Esophagus (tissue), 2 donors: ENCODE data around the gene EMCN. TPM values are rescaled to one million over a fixed set of nuclear protein-coding genes. Genes with fewer than 3 reads are reported as not detected.

Source experiments
- H3K27ac ChIP-seq, 2 donors: one replicate each; pipeline ENCODE4 v1.5.1; 2013; ENCODE audit warnings: low read depth in 2 of 2, mild to moderate bottlenecking in 2 of 2, inconsistent platforms in 1 of 2, low read length in 1 of 2, moderate library complexity in 1 of 2
- H3K27me3 ChIP-seq, 2 donors: one replicate each; pipeline ENCODE4 v1.6.1; 2013; ENCODE audit warnings: low read length in 2 of 2, control low read depth in 1 of 2, mild to moderate bottlenecking in 1 of 2; ENCODE audit not compliant: insufficient read depth in 2 of 2, control insufficient read depth in 1 of 2
- H3K36me3 ChIP-seq, 2 donors: one replicate each; pipeline ENCODE4 v1.6.1; 2013; ENCODE audit warnings: low read length in 1 of 2; ENCODE audit not compliant: control insufficient read depth in 2 of 2, insufficient read depth in 2 of 2
- H3K4me1 ChIP-seq, 2 donors: one replicate each; pipeline ENCODE4 v1.6.1; 2013; ENCODE audit warnings: low read length in 1 of 2; ENCODE audit not compliant: control insufficient read depth in 2 of 2, insufficient read depth in 2 of 2
- H3K4me3 ChIP-seq, 2 donors: one replicate each; pipeline ENCODE4 v1.5.1; 2013; ENCODE audit warnings: low read length in 2 of 2, mild to moderate bottlenecking in 2 of 2, low read depth in 1 of 2, moderate library complexity in 1 of 2
- H3K9me3 ChIP-seq, 2 donors: one replicate each; pipeline ENCODE4 v1.6.1; 2013; ENCODE audit warnings: mild to moderate bottlenecking in 2 of 2, low read depth in 1 of 2, low read length in 1 of 2, moderate library complexity in 1 of 2; ENCODE audit not compliant: control insufficient read depth in 2 of 2, insufficient read depth in 1 of 2
- WGBS, 2 donors: extraction: QIAGEN DNeasy Blood & Tissue Kit; methylation state at CpG; one replicate each; pipeline ENCODE4 v1.1.7; 2013; 5-methylcytosine and 5-hydroxymethylcytosine counted together
- polyA plus RNA-seq, 2 donors: library from polyadenylated mRNA; stranded (reverse); fragments of 200-250 nt; gene quantifications; one replicate each; pipeline ENCODE4 v1.2.3, GENCODE V29; 2013
- donor health status: healthy with polysubstance abuse.
- donor health status: Bipolar disorder and iron deficiency.

EMCN gene
- polyA plus RNA-seq, 2 donors = 2.1 to 3.3 TPM

DNA sequence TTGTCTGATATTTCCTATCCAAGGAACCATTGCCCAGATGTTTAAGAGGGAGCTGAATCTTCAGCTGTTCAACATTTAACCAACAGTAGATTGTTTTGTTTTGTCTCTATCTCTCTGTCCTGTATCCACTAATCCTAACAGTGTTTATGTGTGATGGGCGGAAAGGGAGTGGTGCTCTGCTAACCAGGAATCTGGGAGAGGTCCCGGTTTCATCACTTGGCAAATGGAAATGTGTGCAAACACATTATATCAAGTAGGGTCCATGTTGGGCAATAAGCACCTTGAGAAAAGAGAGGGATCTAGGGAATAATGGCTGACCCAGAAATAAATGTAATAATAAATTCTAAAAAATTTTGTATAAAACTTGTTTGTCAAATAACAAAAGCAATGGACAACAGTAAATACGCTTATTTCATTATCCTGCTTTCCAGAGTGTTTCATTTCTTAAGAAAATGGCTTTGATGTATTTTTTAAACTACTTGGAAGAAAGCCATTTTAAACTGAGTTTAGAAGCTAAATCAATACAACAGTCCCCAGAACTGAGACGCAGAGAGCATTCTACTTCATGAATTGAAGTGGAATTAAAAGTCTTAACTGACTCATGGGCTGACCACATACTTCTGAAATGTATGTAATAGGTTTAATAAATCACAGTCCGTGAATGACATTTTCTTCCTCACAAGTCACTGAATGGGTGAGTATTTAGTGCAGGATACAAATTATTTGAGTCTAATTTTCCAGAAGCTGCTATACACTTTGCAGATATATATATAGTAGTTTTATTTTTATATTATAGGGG lies 55.8 kb downstream of the EMCN start:
- WGBS, 2 donors = 63 to 67% methylated on average over 5 of the region's 5 CpGs
- H3K36me3 ChIP-seq = no peaks in the 10 kb centered on the region
- H3K9me3 ChIP-seq = no peaks in the 10 kb centered on the region
- no peaks in the 10 kb centered on the region for H3K27me3 ChIP-seq
- no peak overlapping the region for H3K27ac ChIP-seq
- H3K4me1 ChIP-seq = no peaks in the 10 kb centered on the region
- no peak overlapping the region for H3K4me3 ChIP-seq

DNA sequence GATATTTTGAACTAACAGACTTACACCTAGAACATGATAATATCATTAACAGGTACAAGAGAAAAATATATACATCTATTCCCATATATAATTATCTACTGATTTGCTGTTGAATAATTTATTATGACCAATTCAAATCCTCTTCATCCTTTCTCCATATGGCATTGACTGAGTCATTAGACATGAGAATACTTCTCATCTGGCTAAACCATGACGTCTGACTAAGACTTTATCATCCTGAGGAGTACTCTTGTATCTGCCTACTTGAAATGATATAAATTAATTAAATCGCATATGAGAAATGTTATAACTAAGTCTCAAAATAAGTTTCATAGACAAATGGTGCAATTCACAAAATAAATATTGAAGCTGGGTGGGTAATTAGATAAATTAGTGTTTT lies 67.4 kb downstream of the EMCN start:
- 77 to 81% methylated on average over 2 of the region's 2 CpGs for WGBS, 2 donors
- Histone ChIP-seq H3K9me3 (no peaks in the 10 kb centered on the region), H3K4me1 (no peaks in the 10 kb centered on the region), H3K36me3 (no peaks in the 10 kb centered on the region), H3K27me3 (no peaks in the 10 kb centered on the region), H3K4me3 (no peak overlapping the region), H3K27ac (no peak overlapping the region)

- WGBS, 2 donors = 80 to 85% methylated on average over 1 of the region's 1 CpG
- Histone ChIP-seq H3K27ac (no peak overlapping the region), H3K27me3 (no peaks in the 10 kb centered on the region), H3K4me1 (no peaks in the 10 kb centered on the region), H3K36me3 (no peaks in the 10 kb centered on the region), H3K9me3 (no peaks in the 10 kb centered on the region), H3K4me3 (no peak overlapping the region)
These were observed 86.4 kb downstream of the EMCN start for GRCh38 chr4:100431416-100431815.

GRCh38 chr4:100430451-100430850 lies 87.4 kb downstream of the EMCN start:
- no peaks in the 10 kb centered on the region for H3K4me1 ChIP-seq
- H3K27me3 ChIP-seq = no peaks in the 10 kb centered on the region
- no peaks in the 10 kb centered on the region for H3K36me3 ChIP-seq
- H3K27ac ChIP-seq = no peak overlapping the region
- no peaks in the 10 kb centered on the region for H3K9me3 ChIP-seq
- 70 to 76% methylated on average over 5 of the region's 5 CpGs for WGBS, 2 donors
- no peak overlapping the region for H3K4me3 ChIP-seq

DNA sequence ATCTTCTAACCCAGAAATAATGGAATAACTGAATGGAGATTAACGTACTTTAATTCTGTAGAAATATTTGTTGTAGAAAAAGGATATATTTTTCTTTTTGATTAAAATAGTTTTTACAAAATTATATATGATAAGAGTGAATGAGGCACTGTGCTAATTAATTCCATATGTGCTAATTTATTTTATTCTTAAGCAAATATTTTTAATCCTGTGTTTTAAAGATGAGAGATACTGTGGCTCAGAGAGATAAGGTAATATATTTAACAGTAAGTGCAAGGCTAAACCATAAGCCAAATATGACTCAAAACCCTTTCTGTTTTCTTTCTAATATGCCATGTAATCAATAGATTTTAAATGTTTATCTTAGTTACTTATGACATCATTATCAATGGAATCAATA lies 88.2 kb downstream of the EMCN start:
- 94% methylated on average over 1 of the region's 1 CpG for WGBS, 2 donors
- no peak overlapping the region for H3K4me3 ChIP-seq
- no peaks in the 10 kb centered on the region for H3K9me3 ChIP-seq

DNA sequence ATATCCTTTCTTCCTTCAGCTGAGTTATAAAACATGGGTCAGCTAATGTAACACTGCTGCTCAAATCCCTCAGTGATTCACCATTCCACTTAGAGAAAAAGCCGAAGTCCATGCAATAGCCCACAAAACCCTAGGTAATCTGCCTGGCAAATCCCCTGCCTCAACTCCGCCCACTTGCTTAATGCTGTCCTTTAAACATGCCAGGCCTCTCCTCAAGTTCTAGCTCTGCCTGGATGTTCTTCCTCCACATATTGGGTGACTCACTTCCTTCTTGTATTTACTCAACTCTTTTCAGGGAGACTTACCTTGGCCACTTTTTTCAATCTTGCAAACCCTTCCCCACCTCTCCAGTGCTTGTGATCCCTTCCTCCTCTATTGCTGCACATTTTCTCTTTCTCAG lies 89.8 kb downstream of the EMCN start:
- Histone ChIP-seq H3K36me3 (no peaks in the 10 kb centered on the region), H3K27ac (no peak overlapping the region), H3K27me3 (no peaks in the 10 kb centered on the region), H3K4me1 (no peaks in the 10 kb centered on the region), H3K9me3 (no peaks in the 10 kb centered on the region), H3K4me3 (no peak overlapping the region)
- 65 to 87% methylated on average over 2 of the region's 2 CpGs for WGBS, 2 donors

More for the DNA sequence above, 88.2 kb downstream of the EMCN start:
- H3K36me3 ChIP-seq = no peaks in the 10 kb centered on the region
- no peak overlapping the region for H3K27ac ChIP-seq
- no peaks in the 10 kb centered on the region for H3K27me3 ChIP-seq
- H3K4me1 ChIP-seq = no peaks in the 10 kb centered on the region

DNA sequence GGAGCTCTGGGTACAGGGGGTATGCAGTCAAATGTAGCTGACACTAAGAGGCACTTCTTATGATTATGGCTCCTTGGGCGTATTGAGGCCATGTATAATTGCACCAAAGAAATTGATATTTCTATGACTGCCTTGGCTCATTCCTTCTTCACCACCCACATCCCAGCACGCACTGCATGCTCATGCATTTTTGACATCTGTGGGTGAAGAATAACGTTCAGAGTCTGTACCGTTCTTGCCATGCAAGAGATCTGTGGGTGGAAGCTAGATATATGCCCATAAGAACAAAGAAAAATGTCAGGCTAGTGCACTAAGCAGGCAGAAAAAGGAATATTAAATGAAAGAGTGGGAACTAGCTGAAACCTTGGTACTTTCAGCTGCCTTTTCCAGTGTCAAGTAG lies 93.4 kb downstream of the EMCN start:
- H3K4me1 ChIP-seq = no peaks in the 10 kb centered on the region
- no peaks in the 10 kb centered on the region for H3K9me3 ChIP-seq
- no peak overlapping the region for H3K4me3 ChIP-seq
- H3K27me3 ChIP-seq = no peaks in the 10 kb centered on the region
- no peak overlapping the region for H3K27ac ChIP-seq
- 84 to 85% methylated on average over 4 of the region's 4 CpGs for WGBS, 2 donors
- H3K36me3 ChIP-seq = no peaks in the 10 kb centered on the region

GRCh38 chr4:100422894-100423293 lies 94.9 kb downstream of the EMCN start:
- Histone ChIP-seq H3K4me3 (no peak overlapping the region), H3K4me1 (no peaks in the 10 kb centered on the region), H3K9me3 (no peaks in the 10 kb centered on the region), H3K27ac (no peak overlapping the region), H3K36me3 (no peaks in the 10 kb centered on the region), H3K27me3 (no peaks in the 10 kb centered on the region)
- WGBS, 2 donors = 60 to 61% methylated on average over 1 of the region's 1 CpG

- no peak overlapping the region for H3K27ac ChIP-seq
- no peaks in the 10 kb centered on the region for H3K4me1 ChIP-seq
- H3K4me3 ChIP-seq = no peak overlapping the region
- WGBS, 2 donors = 35 to 42% methylated on average over 3 of the region's 3 CpGs
- H3K9me3 ChIP-seq = no peaks in the 10 kb centered on the region
- H3K27me3 ChIP-seq = no peaks in the 10 kb centered on the region
- H3K36me3 ChIP-seq = no peaks in the 10 kb centered on the region
These were observed 96.4 kb downstream of the EMCN start for GRCh38 chr4:100421361-100421978.

DNA sequence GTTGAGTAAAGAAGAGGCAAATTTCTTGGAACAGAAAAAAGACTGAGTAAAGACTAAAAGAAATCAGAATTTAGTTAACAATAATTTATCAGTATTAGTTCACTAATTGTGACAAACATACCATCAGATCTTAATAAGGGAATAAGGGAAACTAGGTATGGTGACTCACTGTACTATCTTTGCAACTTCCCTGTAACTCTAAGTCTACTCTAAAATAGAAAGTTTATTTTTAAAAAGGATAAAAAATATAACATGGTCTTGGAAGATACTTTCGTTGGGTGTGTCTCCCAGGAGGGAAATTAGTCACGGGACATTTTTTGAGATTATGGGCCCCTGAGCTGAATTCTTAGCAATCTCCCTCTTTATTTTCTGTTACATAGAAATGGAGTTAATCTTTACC lies 97.3 kb downstream of the EMCN start:
- H3K27ac ChIP-seq = no peak overlapping the region
- H3K27me3 ChIP-seq = no peaks in the 10 kb centered on the region
- no peaks in the 10 kb centered on the region for H3K36me3 ChIP-seq
- no peaks in the 10 kb centered on the region for H3K4me1 ChIP-seq
- H3K9me3 ChIP-seq = no peaks in the 10 kb centered on the region
- no peak overlapping the region for H3K4me3 ChIP-seq
- 41 to 45% methylated on average over 2 of the region's 2 CpGs for WGBS, 2 donors
